ENCODE data around the gene TMEM132E.

Gene TMEM132E

DNA sequence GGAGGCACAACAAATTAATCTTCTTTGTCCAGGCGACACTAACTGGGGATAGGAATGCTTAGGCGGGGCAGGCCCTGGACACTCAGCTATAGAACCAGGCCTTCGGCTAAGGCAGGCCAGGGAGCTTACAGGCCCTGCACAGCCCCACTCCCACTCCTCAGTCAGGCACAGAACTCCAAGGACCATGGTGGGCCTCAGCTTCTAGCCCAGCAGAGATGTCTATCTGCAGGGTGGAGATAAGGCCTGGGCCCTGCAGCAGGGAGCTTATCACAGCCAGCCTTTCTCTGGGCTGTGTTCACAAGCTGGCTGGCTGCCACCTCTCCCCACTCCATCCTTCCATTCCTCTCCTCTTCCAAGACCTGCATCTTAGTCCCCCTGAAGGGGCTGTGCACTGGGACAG lies 68.1 kb downstream of the TMEM132E start:
- no peak overlapping the region for H3K9ac ChIP-seq
- no peak overlapping the region for H2AFZ ChIP-seq (ENCODE audit: low read depth)
- no peaks in the 10 kb centered on the region for H3K36me3 ChIP-seq (ENCODE audit: insufficient read depth)
- no peaks in the 10 kb centered on the region for H3K4me1 ChIP-seq (ENCODE audit: low read depth, poor library complexity, severe bottlenecking)
- H3K27me3 ChIP-seq (ENCODE audit: insufficient read depth, low read depth), result peaks cover 4% of the 10 kb centered on the region; the same call in 1 of the 2 replicates
- H3K4me2 ChIP-seq, result no peak overlapping the region
- H3K79me2 ChIP-seq (ENCODE audit: insufficient read depth, low read depth), result no peaks in the 10 kb centered on the region
- H3K27ac ChIP-seq, result no peak overlapping the region
- H4K20me1 ChIP-seq (ENCODE audit: insufficient read depth), result no peaks in the 10 kb centered on the region
- H3K4me3 ChIP-seq (IDR thresholded peaks at IDR 0.05; ENCODE audit: insufficient read depth, low read depth, low read length), result no peak overlapping the region
- TF ChIP-seq CTCF (conservative IDR thresholded peaks at IDR 0.05; ENCODE audit: low read depth, low read length), result no peak

DNA sequence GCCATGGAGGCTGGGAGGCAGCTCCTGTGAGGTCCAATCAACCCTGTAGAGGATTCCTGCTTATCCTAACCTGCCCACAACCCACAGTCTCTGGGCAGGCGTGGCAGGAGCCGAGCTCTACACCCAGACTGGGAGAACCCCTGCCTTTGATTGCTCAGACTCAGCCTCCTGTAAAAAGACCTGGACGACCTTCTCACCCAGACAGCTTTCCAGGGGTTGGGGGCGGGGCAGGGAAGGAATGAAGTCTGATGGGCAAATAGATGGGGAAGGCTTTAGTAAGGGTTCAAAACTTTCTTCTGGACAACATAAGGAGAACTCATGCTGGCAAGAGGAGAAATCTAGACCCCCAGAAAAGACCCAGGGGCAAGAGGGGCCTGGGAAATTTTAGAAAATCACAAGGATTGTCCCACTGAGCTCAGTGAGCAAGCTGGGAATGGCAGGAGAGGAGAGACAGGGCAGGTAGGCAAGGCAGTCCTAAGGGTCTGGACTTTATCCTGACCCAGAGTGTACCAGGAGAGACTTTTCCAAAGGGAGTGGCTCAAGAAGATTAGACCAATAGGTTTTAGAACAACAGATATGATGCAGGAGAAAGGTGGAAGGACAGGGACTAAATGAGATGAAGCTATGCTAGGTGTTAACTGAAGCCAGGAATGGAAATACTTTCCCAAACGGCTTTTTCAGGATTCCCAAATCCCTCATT lies 70.8 kb downstream of the TMEM132E start:
- no peak for TF ChIP-seq CTCF (conservative IDR thresholded peaks at IDR 0.05; ENCODE audit: low read depth, low read length)
- H3K4me1 ChIP-seq (ENCODE audit: low read depth, poor library complexity, severe bottlenecking), result no peaks in the 10 kb centered on the region
- H3K4me2 ChIP-seq, result no peak overlapping the region
- no peaks in the 10 kb centered on the region for H3K36me3 ChIP-seq (ENCODE audit: insufficient read depth)
- no peak overlapping the region for H3K27ac ChIP-seq
- H3K79me2 ChIP-seq (ENCODE audit: insufficient read depth, low read depth), result no peaks in the 10 kb centered on the region
- no peak overlapping the region for H3K4me3 ChIP-seq (IDR thresholded peaks at IDR 0.05; ENCODE audit: insufficient read depth, low read depth, low read length)
- no peaks in the 10 kb centered on the region for H4K20me1 ChIP-seq (ENCODE audit: insufficient read depth)
- H3K27me3 ChIP-seq (ENCODE audit: insufficient read depth, low read depth), result no peaks in the 10 kb centered on the region
- H3K9ac ChIP-seq, result no peak overlapping the region
- H2AFZ ChIP-seq (ENCODE audit: low read depth), result no peak overlapping the region

GRCh38 chr17:34651402-34651811 lies 72.0 kb downstream of the TMEM132E start:
- H3K9ac ChIP-seq, result no peak overlapping the region
- no peak overlapping the region for H2AFZ ChIP-seq (ENCODE audit: low read depth)
- H3K4me3 ChIP-seq (IDR thresholded peaks at IDR 0.05; ENCODE audit: insufficient read depth, low read depth, low read length), result no peak overlapping the region
- H3K36me3 ChIP-seq (ENCODE audit: insufficient read depth), result no peaks in the 10 kb centered on the region
- no peak overlapping the region for H3K27ac ChIP-seq
- H3K4me1 ChIP-seq (ENCODE audit: low read depth, poor library complexity, severe bottlenecking), result no peaks in the 10 kb centered on the region
- H3K27me3 ChIP-seq (ENCODE audit: insufficient read depth, low read depth), result no peaks in the 10 kb centered on the region
- no peaks in the 10 kb centered on the region for H4K20me1 ChIP-seq (ENCODE audit: insufficient read depth)
- H3K79me2 ChIP-seq (ENCODE audit: insufficient read depth, low read depth), result no peaks in the 10 kb centered on the region
- no peak overlapping the region for H3K4me2 ChIP-seq
- no peak for TF ChIP-seq CTCF (conservative IDR thresholded peaks at IDR 0.05; ENCODE audit: low read depth, low read length)

DNA sequence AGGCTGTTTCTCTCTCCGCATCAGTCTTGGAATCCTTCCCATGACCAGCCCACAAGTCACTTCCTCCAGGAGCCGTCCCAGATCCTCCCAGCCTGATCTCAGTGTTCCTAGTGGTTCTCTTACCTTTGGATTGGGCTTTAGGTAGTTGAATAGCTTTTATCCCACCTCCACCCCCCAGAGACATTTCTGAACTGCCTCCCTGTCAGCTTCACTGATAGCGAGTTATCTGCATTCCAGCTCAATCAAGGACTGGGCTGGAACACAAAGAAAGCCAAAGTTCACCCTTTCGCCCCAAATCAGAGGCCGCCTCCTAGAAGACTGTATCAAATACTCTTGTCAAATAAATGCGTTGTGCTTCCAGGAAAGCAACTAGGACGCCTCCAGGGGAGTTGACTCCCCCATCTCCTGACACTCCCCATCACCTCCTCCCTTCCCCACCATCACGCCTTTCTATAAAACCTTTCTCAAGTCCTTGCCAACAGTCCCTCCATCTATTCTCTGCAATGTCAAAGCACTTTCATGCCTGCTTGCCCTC lies 72.7 kb downstream of the TMEM132E start:
- no peaks in the 10 kb centered on the region for H4K20me1 ChIP-seq (ENCODE audit: insufficient read depth)
- no peaks in the 10 kb centered on the region for H3K36me3 ChIP-seq (ENCODE audit: insufficient read depth)
- no peaks in the 10 kb centered on the region for H3K79me2 ChIP-seq (ENCODE audit: insufficient read depth, low read depth)
- no peak overlapping the region for H3K4me2 ChIP-seq
- H3K4me3 ChIP-seq (IDR thresholded peaks at IDR 0.05; ENCODE audit: insufficient read depth, low read depth, low read length), result no peak overlapping the region
- no peaks in the 10 kb centered on the region for H3K27me3 ChIP-seq (ENCODE audit: insufficient read depth, low read depth)
- TF ChIP-seq CTCF (conservative IDR thresholded peaks at IDR 0.05; ENCODE audit: low read depth, low read length), result no peak
- no peaks in the 10 kb centered on the region for H3K4me1 ChIP-seq (ENCODE audit: low read depth, poor library complexity, severe bottlenecking)
- no peak overlapping the region for H2AFZ ChIP-seq (ENCODE audit: low read depth)
- H3K27ac ChIP-seq, result no peak overlapping the region
- H3K9ac ChIP-seq, result no peak overlapping the region
